Liver (tissue), 3 donors: ENCODE results near the gene MYCL.

ENCODE experiments used
- CTCF ChIP-seq: fragments of 150-350 bp; IDR thresholded peaks from 2 replicates; pipeline ENCODE4 v1.5.1; 2017; ENCODE audit warnings: improper control_type of control experiment, low read depth, low read length; ENCODE audit not compliant: missing input control
- FOXA1 ChIP-seq: IDR thresholded peaks from 2 replicates; pipeline ENCODE4 v1.6.1; 2016; ENCODE audit warnings: antibody characterized with exemption
- SP1 ChIP-seq: IDR thresholded peaks from 2 replicates; pipeline ENCODE4 v1.6.1; 2018; ENCODE audit warnings: antibody characterized with exemption, mild to moderate bottlenecking
- YY1 ChIP-seq: IDR thresholded peaks from 2 replicates; pipeline ENCODE4 v1.6.1; 2016; ENCODE audit warnings: antibody characterized with exemption, mild to moderate bottlenecking
- donor health status: healthy.
- donor health status: healthy.

GRCh38 chr1:39896909-39897685 lies 4.6 kb downstream of the MYCL start:
- no peak for TF ChIP-seq CTCF
- TF ChIP-seq YY1: no peak
- no peak for TF ChIP-seq FOXA1
- TF ChIP-seq SP1: no peak
